COLO668 (cell line): ENCODE data around the gene CCNJ.
A peak's percentile ranks its signal among the peaks of the same experiment; 100 is the strongest.
"Not testable (repeated sequence)": the region's sequence is repeated elsewhere in the genome, so short reads cannot be mapped to it uniquely, and the experiment has no call there.

Source experiments
- DNase-seq: peaks from one replicate; lab custom pipeline; 2025; ENCODE audit not compliant: unreplicated experiment; lab: John Stamatoyannopoulos, UW

Gene CCNJ

GRCh38 chr10:96043033-96043892 lies at the start of gene CCNJ:
TSS of gene CCNJ (plus strand) at chr10:96043583. CDS start at chr10:96044394, 811 bp downstream.
- peak; percentile 91 for DNase-seq

- not testable (repeated sequence) for DNase-seq
These were observed 49.0 kb upstream of the CCNJ start for GRCh38 chr10:95994376-95994775.

- peak; percentile 8 for DNase-seq
These were observed 45.1 kb upstream of the CCNJ start for GRCh38 chr10:95998255-95998784.

DNA sequence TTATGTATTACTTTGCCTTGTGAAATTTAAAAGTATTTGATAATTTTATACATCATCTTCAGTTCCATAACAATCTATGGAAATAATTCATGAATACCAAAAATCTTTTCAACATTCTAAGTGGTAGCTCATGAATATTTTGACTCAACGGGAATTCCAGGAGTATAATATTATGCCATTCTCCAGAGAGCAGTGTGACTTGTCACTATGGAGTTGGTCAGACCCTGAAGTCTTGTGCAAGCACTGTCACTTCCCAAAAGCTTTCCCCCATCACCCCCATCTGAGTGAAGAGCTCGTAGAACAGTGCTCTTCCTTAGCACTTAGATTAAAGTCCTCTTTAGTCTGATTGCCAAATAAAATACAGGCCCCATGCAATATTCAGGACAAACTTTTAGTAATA lies 29.4 kb upstream of the CCNJ start:
- DNase-seq: no peak

GRCh38 chr10:96014473-96015102 lies 28.8 kb upstream of the CCNJ start:
- no peak for DNase-seq

DNA sequence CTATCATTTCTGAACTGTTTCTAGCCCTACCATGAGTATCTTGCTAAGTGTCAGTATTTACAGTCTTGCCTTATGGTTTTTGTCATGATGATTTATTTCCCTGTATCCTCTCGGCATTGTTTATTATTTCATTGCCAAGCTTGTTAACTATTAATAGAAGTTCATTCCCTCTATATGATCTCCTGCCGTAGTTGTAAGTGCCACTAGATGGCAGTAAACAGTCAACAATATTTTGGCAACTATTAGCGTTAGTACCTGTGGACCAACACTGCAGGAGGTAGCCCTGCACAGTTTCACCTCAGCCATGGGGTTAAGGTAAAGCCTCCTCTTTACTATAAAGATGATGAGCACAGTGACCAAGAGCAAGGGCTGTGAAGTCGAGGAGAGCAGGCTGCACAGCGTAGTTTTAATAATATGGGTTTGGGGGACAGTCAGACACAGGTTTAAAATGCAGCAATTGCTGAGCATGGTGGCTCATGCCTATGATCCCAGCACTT lies 26.1 kb upstream of the CCNJ start:
- peak; percentile 53 for DNase-seq

DNA sequence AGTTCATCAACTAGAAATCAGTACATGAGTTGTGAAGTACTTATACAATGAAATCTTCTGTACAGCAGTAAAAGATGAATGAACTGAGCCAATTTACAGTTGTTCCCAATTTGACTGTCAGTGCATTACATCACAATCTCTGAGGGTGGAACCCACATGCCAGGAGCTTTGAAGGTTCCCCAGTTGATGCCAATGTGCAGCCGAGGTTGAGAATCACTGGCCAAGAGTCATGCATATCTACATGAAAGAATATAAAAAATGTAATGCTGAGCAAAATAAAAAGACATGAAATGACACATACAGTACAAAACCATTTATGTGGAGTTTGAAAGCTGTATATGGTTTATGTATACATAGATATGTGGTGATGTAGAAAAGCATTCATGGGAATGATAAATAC lies 22.1 kb upstream of the CCNJ start:
- DNase-seq: no peak

DNA sequence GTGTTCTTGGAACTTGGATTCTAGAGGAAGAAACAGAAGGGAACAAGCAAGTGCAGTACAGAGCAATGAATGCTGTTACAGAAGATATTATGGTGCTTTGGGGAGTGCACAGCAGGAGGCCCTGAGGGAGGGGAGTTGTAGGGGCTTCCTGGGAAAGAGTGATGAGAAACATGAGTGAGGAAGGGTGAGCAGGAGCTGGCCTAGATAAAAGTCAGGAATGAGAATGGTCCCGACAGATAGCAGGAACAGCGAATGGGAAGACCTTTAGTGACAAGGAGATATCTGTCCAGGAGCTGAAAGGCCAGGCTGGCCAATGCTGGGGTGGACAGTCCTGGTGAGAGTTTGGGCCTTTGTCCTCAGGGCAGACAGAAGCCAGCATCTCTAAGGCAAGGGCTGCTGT lies 20.6 kb upstream of the CCNJ start:
- DNase-seq: no peak

GRCh38 chr10:96023168-96023567 lies 20.2 kb upstream of the CCNJ start:
- DNase-seq: no peak

GRCh38 chr10:96025566-96025965 lies 17.8 kb upstream of the CCNJ start:
- DNase-seq: no peak

GRCh38 chr10:96034625-96035024 lies 8.8 kb upstream of the CCNJ start:
- DNase-seq: no peak

DNA sequence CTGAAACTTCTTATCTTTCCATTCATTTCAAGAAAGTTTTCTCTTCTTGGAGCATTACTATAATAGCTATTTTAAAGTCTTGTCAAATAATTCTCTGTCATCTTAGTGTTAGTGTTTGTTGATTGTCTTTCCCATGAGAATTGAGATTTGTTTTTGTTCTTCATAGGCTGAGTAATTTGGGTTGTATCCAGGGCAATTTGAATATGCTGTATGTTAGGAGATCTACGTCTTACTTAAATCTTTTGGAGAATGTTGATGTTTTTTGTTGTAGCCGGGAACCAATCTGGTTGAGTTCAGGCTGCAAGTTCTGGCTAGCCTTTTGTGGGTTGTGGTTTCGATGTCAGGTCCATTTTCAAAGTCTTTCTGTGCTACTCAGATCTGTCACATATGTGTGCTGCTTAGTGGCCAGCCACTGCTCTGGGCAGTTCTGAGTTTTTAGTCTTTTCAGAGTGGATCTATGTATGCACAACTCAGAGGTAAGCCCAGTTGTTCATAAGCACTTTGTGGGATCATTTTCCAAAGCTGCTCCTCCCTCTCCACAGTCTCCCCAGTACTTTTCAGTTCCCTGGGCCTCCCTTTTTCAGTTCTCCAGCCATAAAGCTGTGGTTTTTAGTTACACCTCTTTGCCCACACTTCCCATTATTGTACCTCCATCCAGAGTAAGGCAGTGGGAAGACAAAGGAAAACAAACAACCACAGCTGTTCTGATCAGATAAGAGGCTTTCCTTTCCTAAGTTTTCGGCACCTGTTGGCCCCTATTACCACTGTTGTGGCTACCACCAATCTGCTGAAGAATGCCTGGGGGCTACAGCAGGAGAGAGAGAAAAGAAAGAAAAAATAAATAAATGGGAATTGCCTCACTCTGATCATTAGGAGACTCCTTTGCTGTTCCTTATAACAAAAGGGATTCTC lies 4.7 kb upstream of the CCNJ start:
- DNase-seq: peak; percentile 5

- DNase-seq: no peak
These were observed 2.2 kb upstream of the CCNJ start for GRCh38 chr10:96041146-96041545.

DNA sequence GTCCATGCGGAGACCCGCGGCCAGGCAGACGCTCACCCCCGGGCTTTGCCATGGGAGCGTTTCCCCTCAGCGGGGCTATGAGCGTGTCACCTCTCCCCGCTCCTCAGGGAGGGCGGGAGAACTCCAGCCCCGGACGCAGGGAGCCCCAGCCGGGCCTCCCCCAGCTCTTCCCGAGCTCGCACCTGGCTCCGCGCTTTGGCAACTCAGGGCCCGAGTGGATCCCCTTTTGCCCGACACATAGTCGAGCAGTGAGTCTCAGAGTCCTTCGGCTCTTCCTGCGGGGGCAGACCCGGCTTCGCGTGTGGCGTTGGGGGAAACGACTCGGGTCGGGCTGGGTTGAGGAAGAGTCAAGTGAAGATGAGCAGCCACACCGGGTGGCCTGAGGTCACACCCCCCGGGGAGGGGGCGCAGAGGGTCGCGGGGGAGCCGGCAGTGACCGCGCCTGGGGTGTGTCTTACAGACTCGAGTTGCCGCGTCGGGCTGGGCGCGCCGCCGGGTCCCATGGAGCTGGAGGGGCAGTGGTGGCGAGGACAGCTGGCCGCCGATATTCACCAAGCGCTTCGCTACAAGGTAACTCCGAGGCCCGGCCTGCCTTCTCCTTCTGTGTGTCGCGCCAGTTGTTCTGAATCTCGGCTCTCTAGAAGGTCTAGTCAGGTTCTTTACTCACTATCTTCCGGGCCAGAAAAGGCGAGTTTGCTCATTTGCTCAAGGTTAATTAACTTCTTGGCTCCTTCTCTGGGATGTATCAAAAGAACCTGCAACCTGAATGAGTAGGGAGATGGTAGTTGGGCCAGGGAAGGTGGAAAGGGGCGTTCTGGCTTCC lies 721 bp downstream of the CCNJ start:
- peak; percentile 58 for DNase-seq

- no peak for DNase-seq
These were observed 1.4 kb downstream of the CCNJ start for GRCh38 chr10:96044736-96045135.

DNA sequence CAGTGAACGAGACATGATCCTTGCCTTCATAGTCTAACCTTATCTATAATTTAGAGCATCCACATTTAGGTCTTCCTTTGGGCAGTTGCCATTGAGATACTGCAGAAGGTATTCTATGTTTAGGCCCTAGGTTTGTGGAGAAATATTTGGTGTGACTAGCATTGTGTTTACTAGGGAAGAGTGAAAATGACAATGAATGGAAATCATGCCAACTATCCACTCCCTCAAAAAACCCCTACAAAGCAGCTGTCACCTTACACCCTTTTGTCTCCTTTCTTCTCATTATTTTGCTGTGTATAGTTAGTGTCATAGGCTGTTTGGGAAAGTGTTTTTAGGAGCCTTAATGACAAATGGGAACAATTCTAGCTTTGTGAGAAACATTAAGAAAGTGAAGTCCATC lies 3.2 kb downstream of the CCNJ start:
- no peak for DNase-seq

DNA sequence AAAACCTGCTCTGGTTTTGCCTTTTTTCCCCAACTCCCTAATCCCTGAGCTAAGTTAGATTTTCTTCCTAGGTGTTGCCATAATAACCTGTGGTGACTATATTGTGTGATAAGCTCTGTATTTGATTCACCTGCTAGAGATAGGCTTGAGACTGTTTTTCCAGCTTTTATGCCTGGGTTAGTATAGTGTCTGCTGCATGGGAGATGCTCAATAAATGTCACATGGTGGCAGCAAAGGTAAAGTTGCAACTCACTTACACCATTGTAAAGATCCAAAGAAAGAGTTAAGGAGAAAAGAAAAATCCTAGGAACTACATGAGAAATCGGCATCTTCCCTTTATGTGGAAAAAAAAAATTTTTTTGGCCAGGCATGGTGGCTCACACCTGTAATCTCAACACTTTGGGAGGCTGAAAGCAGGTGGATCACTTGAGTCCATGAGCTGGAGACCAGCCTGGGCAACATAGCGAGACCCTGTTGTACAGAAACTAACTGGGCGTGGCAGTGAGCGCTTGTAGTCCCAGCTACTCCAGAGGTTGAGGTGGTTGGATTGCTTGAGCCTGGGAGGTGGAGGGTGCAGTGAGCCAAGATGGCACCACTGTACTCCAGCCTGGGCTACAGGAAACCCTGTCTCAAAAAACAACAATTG lies 3.7 kb downstream of the CCNJ start:
- DNase-seq: no peak

- not testable (repeated sequence) for DNase-seq
These were observed 4.5 kb downstream of the CCNJ start for GRCh38 chr10:96047925-96048324.

DNA sequence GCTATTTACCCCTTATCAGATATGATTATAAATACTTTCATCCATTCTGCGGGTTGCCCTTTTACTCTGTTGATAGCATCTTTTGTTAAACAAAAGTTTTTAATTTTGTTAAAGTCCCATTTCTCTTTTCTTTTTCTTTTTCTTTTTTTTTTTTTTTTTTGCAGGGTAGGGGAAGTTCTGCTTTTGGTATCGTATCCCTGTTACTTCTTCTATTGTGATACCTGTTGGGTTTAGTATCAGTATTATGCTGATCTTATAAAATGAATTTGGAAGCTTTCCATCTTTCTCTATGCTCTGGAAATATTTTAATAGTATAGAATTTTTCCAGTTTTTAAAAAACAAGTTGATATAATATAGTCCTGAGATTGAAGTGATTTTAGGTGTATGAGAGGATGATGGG lies 6.0 kb downstream of the CCNJ start:
- DNase-seq: no peak

DNA sequence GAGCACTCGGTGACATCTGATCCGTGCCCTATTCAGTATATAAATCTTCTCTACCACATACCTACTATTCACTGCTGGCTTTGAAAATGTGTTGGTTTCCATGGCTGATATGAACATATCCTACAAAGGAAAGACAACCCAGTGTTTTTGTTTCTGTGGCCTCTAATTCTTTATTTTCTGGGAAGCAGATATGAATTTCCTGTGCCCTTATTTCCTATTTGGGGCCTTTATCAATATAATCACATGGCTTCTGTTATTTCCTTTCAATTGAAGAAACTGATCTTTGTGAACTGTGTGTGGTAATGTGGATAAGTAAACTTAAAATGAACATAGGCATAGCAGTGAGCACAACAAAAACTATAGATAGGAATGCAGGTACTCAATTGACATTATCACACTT lies 10.6 kb downstream of the CCNJ start:
- DNase-seq: no peak
